SKM-1 (cell line): ENCODE data around the gene GPC5.

Experiments
- DNase-seq: peaks from one replicate; lab custom pipeline; 2025; ENCODE audit not compliant: unreplicated experiment; lab: John Stamatoyannopoulos, UW

The GPC5 gene

GRCh38 chr13:92122186-92122853 lies 723.9 kb downstream of the GPC5 start:
- DNase-seq = no peak

- no peak for DNase-seq
Measured at GRCh38 chr13:92126399-92126798, 728.0 kb downstream of the GPC5 start.

- no peak for DNase-seq
Measured at GRCh38 chr13:92135509-92135908, 737.1 kb downstream of the GPC5 start.

GRCh38 chr13:92136449-92137155 lies 738.2 kb downstream of the GPC5 start:
- DNase-seq = no peak

- DNase-seq = no peak
Measured at GRCh38 chr13:92137520-92137919, 739.1 kb downstream of the GPC5 start.

GRCh38 chr13:92143766-92144165 lies 745.3 kb downstream of the GPC5 start:
- no peak for DNase-seq

GRCh38 chr13:92150606-92151005 lies 752.2 kb downstream of the GPC5 start:
- DNase-seq = no peak

- DNase-seq = peak; percentile 42
Measured at GRCh38 chr13:92158346-92158745, 759.9 kb downstream of the GPC5 start.

- no peak for DNase-seq
Measured at GRCh38 chr13:92164822-92165221, 766.4 kb downstream of the GPC5 start.

GRCh38 chr13:92172191-92172590 lies 773.8 kb downstream of the GPC5 start:
- DNase-seq = no peak

- DNase-seq = no peak
Measured at GRCh38 chr13:92173254-92173653, 774.8 kb downstream of the GPC5 start.

- DNase-seq = peak; percentile 16
Measured at GRCh38 chr13:92175330-92175729, 776.9 kb downstream of the GPC5 start.

- DNase-seq = no peak
Measured at GRCh38 chr13:92177966-92178365, 779.5 kb downstream of the GPC5 start.

GRCh38 chr13:92179223-92179622 lies 780.8 kb downstream of the GPC5 start:
- no peak for DNase-seq

- DNase-seq = peak; percentile 16
Measured at GRCh38 chr13:92187378-92187989, 789.1 kb downstream of the GPC5 start.

- DNase-seq = no peak
Measured at GRCh38 chr13:92188574-92188973, 790.2 kb downstream of the GPC5 start.

- no peak for DNase-seq
Measured at GRCh38 chr13:92196591-92197256, 798.3 kb downstream of the GPC5 start.

GRCh38 chr13:92197669-92198068 lies 799.2 kb downstream of the GPC5 start:
- no peak for DNase-seq

GRCh38 chr13:92218615-92219014 lies 820.2 kb downstream of the GPC5 start:
- no peak for DNase-seq

GRCh38 chr13:92221916-92222315 lies 823.5 kb downstream of the GPC5 start:
- DNase-seq = no peak

- DNase-seq = peak; percentile 93
Measured at GRCh38 chr13:92224052-92224821, 825.8 kb downstream of the GPC5 start.
